Motor neuron (in vitro differentiated cells): ENCODE data around the gene SNAPIN. TPM values are rescaled to one million over a fixed set of nuclear protein-coding genes. Genes with fewer than 3 reads are reported as not detected.
A peak's percentile ranks its signal among the peaks of the same experiment; 100 is the strongest.
"Not testable (repeated sequence)": the region's sequence is repeated elsewhere in the genome, so short reads cannot be mapped to it uniquely, and the experiment has no call there.

Source experiments
- ATAC-seq, 8 experiments: fragments of 200-7000 bp; cut with Tn5 transposase; replicated peaks in 6 of 8; 2 replicates each; pipeline ENCODE4 v1.8.0; 2021; ENCODE audit warnings: mild to moderate bottlenecking in 8 of 8, moderate library complexity in 8 of 8
- H3K27ac ChIP-seq, 2 donors: fragments of 250-450 bp; sonication (Bioruptor Pico); 2 replicates each; pipeline ENCODE4 v1.9.0; 2021; ENCODE audit warnings: antibody characterized with exemption in 2 of 2, mild to moderate bottlenecking in 2 of 2, moderate library complexity in 1 of 2
- H3K4me1 ChIP-seq, 2 donors: fragments of 250-450 bp; sonication (Bioruptor Pico); replicated peaks in 1 of 2; 2 replicates each; pipeline ENCODE4 v1.6.1; 2021; ENCODE audit warnings: antibody characterized with exemption in 2 of 2, mild to moderate bottlenecking in 2 of 2, moderate library complexity in 1 of 2
- H3K4me3 ChIP-seq, 5 donors: fragments of 250-450 bp; sonication (Bioruptor Pico); 2 replicates each; pipeline ENCODE4 v1.9.0; 2021; ENCODE audit warnings: antibody characterized with exemption in 5 of 5, mild to moderate bottlenecking in 5 of 5, moderate library complexity in 4 of 5
- WGBS, 10 experiments: fragments of 450-650 bp; shearing (Covaris generic); methylation state at CpG; one replicate each; pipeline ENCODE4 v1.0.0; 2022; 5-methylcytosine and 5-hydroxymethylcytosine counted together
- in situ Hi-C, 9 experiments: fragments of 400-800 bp; cut with MboI; loops; one replicate each; pipeline ENCODE4 v1.15.0; 2021; ENCODE audit warnings: low sequenced_read_pairs in 9 of 9, low pct_unique_long_range_greater_than_20kb in 2 of 9; ENCODE audit not compliant: unreplicated experiment in 9 of 9
- total RNA-seq, 8 experiments: library from RNA; unstranded; fragments of 300-600 nt; gene quantifications; 2 replicates each; pipeline versions ENCODE4 v1.2.3 to v1.2.4, GENCODE V29; 2022

SNAPIN gene
- total RNA-seq, 8 experiments from 2014 or later = 36.1 to 93.5 (median 53.3) TPM

DNA sequence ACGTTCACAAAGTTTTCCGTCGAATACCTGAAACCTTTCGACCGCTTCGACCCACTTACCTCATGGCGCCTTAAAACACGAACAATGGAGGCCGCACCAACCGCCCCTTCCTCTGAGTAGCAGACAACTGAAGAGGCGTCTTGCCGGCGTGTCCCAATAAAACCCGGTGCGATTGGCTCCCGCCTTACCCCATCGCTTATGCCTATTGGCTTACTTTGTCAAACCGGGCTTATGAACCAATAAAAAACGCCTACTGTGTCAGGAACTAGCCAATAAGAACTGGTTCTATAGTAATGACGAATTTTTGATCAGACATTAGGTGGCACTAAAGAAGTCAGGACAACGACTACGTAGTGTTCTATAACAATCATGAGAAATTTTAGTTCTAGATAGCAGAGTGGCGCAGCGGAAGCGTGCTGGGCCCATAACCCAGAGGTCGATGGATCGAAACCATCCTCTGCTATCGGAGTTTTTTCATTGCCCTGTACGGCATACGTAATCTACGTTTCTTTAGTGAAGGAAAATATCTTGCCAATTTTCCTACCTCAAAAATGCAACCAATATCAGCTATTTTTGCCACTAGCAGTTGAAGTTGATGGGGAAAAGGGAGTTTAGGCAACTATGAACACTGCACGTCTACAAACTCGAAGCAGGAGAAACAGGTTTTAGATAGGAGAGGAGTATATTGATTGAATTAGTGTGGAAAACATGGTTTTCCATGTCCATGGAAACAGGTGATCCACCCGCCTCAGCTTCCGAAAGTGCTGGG lies 12.5 kb downstream of the SNAPIN start, which contains the start of gene ILF2:
ILF2 (minus strand) TSS at position 135 of the 769 bp plus-strand sequence; CDS start at position 64, 71 bp downstream.
- peaks cover 8 to 9% of the 10 kb centered on the region in 2 donors for H3K4me1 ChIP-seq
- whole genome bisulfite sequencing, 10 experiments = 0 to 5% (median 1%) methylated on average over 4 to 32 of the region's 35 CpGs
- H3K4me3 ChIP-seq = peak within 1 kb of the TSS; percentile 65 to 87 (median 76)
- peak; percentile 91 to 95 (median 92) for ATAC-seq
- peak within 1 kb of the TSS; percentile 89 to 90 for H3K27ac ChIP-seq
- in situ Hi-C loops = loop anchor here in 3 of 9 experiments (10.0 to 25.0 kb wide), 3 partner anchors 291 to 316 kb away; partner anchors contain the start of genes JTB (in 2 of the 3), CREB3L4 (in 1 of the 3), CRTC2 (in 1 of the 3) and RAB13 (in 1 of the 3)

DNA sequence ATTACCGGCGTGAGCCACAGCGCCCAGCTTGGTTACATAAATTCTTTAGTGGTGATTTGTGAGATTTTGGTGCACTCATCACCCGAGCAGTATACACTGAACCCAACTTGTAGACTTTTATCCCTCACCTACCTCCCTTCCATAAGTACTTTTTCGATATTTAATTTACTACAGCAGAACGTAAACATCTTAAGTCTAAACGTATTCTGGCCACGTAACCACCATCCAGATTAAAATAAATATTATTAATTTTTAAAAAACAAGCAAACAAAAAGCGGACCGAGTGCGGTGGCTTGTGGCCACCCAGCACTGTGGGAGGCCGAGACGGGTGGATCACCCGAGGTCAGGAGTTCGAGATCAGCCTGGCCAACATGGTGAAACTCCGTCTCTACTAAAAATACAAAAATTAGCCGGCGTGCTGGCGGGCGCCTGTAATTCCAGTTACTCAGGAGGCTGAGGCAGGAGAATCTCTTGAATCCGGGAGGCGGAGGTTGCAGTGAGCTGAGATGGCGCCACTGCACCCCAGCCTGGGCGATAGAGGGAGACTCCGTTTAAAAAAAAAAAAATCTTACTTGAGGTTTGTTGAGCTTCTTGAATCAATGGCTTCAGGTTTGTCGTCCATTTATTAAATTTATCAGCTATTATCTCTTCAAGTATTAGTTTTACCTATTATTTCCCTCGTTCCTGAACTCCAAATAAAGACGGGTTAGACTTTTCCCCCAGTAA lies 13.3 kb downstream of the SNAPIN start:
- peak overlapping the region; percentile 37 to 51 (median 41) for H3K4me3 ChIP-seq
- in situ Hi-C loops = loop anchor here in 3 of 9 experiments (10.0 to 25.0 kb wide), 3 partner anchors 291 to 316 kb away; partner anchors contain the start of genes JTB (in 2 of the 3), CREB3L4 (in 1 of the 3), CRTC2 (in 1 of the 3) and RAB13 (in 1 of the 3)
- 15 to 22% (median 17%) methylated on average over 6 to 28 of the region's 28 CpGs for WGBS, 10 experiments
- peak overlapping the region; percentile 34 to 52 for H3K27ac ChIP-seq
- ATAC-seq = peak in 3 of 8 experiments; percentile 50 to 55 (median 52)
- H3K4me1 ChIP-seq = not testable (repeated sequence)

DNA sequence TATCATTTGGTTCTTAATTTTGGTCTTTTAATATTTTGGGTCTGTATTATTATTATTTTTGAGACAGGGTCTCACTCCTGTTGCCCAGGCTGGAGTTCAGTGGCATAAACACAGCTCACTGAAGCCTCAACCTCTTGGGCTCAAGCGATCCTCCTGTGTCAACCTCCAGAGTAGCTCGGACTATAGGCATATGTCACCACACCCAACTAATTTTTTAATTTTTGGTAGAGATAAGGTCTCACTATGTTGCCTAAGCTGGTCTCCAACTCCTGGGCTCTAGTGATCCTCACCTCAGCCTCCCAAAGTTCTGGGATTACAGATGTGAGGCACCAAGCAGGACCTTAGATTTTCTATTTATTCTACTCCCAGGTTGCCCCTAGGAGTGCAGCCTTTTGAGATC lies 15.0 kb downstream of the SNAPIN start:
- Histone ChIP-seq H3K4me1 (peaks cover 15% of the 10 kb centered on the region in 2 donors), H3K27ac (no peak overlapping the region), H3K4me3 (no peak overlapping the region)
- in situ Hi-C loops = loop anchor here in 3 of 9 experiments (10.0 to 25.0 kb wide), 3 partner anchors 289 to 314 kb away; partner anchors contain the start of genes JTB (in 2 of the 3), CREB3L4 (in 1 of the 3), CRTC2 (in 1 of the 3) and RAB13 (in 1 of the 3)
- ATAC-seq = no peak
- WGBS, 10 experiments = 83 to 100% (median 100%) methylated on average over 1 to 2 of the region's 2 CpGs; no CpG with 5 or more reads in 3 of the 10 experiments

DNA sequence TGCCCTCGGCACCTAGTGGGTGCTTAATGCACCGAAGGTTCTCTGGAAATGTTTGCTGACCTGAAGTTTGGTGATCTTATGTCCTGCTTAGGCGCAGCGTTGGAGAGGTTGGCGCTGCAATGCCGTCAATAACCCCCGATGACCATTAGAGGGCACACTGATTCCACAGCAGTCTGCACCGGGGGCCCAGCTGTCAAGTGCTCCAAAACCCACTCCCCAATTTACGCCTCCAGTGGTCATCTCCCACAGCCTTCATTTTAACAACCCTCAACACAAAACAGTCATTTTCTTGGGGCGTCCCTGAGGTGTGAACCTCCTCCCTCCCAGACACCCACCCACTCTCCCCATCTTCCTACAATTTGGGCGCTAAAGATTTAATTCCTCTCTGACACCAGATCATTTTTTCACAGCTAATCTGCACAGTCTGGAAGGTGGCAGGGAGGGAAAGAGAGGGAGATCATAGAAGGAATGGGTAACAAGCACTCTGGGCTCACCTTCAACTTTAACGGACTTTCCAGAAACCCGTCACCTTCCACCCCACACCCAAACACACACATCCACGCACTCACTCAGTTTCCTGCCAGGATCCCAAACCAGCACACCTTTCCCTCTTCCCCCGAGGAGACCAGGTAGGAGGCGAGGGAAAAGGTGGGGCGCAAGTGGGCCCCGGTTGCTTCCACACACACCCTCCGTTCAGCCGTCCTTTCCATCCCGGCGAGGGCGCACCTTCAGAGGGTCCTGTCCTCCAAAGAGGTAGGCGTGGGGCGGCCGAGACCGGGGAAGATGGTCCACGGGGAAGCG lies 19.4 kb downstream of the SNAPIN start:
- WGBS, 10 experiments = 0 to 10% (median 0%) methylated on average over 1 to 16 of the region's 29 CpGs; no CpG with 5 or more reads in 1 of the 10 experiments
- peak; percentile 27 to 72 (median 64) for ATAC-seq

DNA sequence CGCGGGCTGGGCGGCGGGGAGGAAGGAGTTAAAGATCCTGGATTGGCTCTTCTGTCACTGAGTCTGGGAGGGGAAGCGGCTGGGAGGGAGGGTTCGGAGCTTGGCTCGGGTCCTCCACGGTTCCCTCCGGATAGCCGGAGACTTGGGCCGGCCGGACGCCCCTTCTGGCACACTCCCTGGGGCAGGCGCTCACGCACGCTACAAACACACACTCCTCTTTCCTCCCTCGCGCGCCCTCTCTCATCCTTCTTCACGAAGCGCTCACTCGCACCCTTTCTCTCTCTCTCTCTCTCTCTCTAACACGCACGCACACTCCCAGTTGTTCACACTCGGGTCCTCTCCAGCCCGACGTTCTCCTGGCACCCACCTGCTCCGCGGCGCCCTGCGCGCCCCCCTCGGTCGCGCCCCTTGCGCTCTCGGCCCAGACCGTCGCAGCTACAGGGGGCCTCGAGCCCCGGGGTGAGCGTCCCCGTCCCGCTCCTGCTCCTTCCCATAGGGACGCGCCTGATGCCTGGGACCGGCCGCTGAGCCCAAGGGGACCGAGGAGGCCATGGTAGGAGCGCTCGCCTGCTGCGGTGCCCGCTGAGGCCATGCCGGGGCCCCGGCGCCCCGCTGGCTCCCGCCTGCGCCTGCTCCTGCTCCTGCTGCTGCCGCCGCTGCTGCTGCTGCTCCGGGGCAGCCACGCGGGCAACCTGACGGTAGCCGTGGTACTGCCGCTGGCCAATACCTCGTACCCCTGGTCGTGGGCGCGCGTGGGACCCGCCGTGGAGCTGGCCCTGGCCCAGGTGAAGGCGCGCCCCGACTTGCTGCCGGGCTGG lies 20.2 kb downstream of the SNAPIN start, which contains the start of gene NPR1:
NPR1 (plus strand) TSS at position 170 of the 818 bp plus-strand sequence; CDS start at position 591, 421 bp downstream.
- ATAC-seq = peak; percentile 62 to 71 (median 65)
- Histone ChIP-seq H3K27ac (no peak within 1 kb of the TSS), H3K4me1 (peaks cover 6 to 7% of the 10 kb centered on the region in 2 donors), H3K4me3 (peak within 1 kb of the TSS; percentile 29 to 36 (median 35))
- 1 to 10% (median 5%) methylated on average over 2 to 39 of the region's 78 CpGs; no CpG with 5 or more reads in 6 of the 10 experiments for WGBS, 10 experiments
- in situ Hi-C loops = loop anchor here in 3 of 9 experiments (10.0 to 25.0 kb wide), 2 partner anchors 296 to 309 kb away; partner anchors contain the start of genes JTB (in 3 of the 3), RAB13 (in 2 of the 3) and RPS27 (in 2 of the 3)

More for the DNA sequence above, 19.4 kb downstream of the SNAPIN start:
- in situ Hi-C loops = loop anchor here in 3 of 9 experiments (10.0 to 25.0 kb wide), 2 partner anchors 297 to 309 kb away; partner anchors contain the start of genes JTB (in 3 of the 3), RAB13 (in 2 of the 3) and RPS27 (in 2 of the 3)
- Histone ChIP-seq H3K4me3 (peak overlapping the region; percentile 29 to 36 (median 35)), H3K4me1 (peaks cover 6 to 7% of the 10 kb centered on the region in 2 donors), H3K27ac (no peak overlapping the region)

DNA sequence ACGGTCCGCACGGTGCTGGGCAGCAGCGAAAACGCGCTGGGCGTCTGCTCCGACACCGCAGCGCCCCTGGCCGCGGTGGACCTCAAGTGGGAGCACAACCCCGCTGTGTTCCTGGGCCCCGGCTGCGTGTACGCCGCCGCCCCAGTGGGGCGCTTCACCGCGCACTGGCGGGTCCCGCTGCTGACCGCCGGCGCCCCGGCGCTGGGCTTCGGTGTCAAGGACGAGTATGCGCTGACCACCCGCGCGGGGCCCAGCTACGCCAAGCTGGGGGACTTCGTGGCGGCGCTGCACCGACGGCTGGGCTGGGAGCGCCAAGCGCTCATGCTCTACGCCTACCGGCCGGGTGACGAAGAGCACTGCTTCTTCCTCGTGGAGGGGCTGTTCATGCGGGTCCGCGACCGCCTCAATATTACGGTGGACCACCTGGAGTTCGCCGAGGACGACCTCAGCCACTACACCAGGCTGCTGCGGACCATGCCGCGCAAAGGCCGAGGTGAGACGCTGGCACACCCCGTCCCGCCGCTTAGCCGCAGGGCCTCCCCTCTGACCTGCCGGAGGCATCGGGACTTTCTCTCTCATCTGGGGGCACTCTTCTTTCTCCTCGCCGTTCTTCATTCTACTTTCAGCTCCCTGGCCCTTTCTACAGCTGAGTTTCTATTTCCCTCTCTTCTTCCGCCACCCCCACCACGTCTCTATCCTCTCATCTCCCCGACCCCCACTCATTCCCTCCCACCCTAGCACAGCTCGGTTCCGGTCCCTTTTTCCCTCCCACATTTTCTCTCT lies 21.0 kb downstream of the SNAPIN start:
- peak overlapping the region; percentile 29 to 36 (median 35) for H3K4me3 ChIP-seq
- no peak overlapping the region for H3K27ac ChIP-seq
- ATAC-seq = peak; percentile 41 to 71 (median 62)
- in situ Hi-C loops = loop anchor here in 3 of 9 experiments (10.0 to 25.0 kb wide), 2 partner anchors 295 to 308 kb away; partner anchors contain the start of genes JTB (in 3 of the 3), RAB13 (in 2 of the 3) and RPS27 (in 2 of the 3)
- WGBS, 10 experiments = 6 to 16% (median 6%) methylated on average over 3 to 32 of the region's 73 CpGs; no CpG with 5 or more reads in 6 of the 10 experiments
- peaks cover 6 to 7% of the 10 kb centered on the region in 2 donors for H3K4me1 ChIP-seq

DNA sequence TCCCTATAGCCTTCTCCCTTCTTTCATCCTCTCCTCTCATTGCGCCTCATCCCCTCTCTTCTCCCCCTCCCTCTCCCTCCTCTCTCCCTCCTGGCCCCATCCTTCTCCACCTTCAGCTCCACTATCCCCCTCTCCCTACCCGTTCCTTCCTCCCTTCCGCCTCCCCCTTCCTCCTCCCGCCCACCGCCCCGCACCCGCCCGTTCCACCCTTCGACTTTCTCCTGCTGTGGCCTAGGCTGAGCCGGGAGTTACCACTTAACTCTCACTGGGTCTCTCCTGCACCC lies 21.6 kb downstream of the SNAPIN start:
- WGBS, 10 experiments = no CpG with 5 or more reads among the region's 10 CpGs
- Histone ChIP-seq H3K4me1 (peaks cover 6 to 7% of the 10 kb centered on the region in 2 donors), H3K4me3 (no peak overlapping the region), H3K27ac (no peak overlapping the region)
- in situ Hi-C loops = loop anchor here in 2 of 9 experiments (25.0 kb wide), 1 partner anchor 307 kb away; the partner anchor contains the start of genes JTB (in 2 of the 2), RAB13 (in 2 of the 2) and RPS27 (in 2 of the 2)
- no peak for ATAC-seq

DNA sequence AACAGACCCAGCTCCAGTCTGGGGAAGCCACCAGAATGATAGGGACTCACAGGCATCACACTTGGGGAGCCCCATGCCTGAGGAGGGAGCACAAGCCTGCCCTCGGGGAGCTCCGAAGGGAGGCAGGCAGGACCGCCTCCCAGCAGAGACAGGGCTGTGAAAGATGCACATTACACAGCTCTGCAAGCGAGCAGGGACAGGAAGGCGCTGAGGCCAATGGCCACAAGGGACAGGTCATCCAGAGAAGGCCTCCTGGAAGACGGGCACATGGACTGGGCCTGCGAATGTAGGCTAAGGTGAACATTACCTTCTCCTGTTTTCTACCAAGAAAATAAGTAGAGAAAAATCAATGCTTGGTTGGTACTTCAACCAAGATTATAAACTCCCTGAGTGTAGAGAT lies 24.2 kb downstream of the SNAPIN start:
- 50 to 80% (median 79%) methylated on average over 2 to 7 of the region's 7 CpGs; no CpG with 5 or more reads in 7 of the 10 experiments for WGBS, 10 experiments
- no peak overlapping the region for H3K4me3 ChIP-seq
- peaks cover 6 to 7% of the 10 kb centered on the region in 2 donors for H3K4me1 ChIP-seq
- no peak overlapping the region for H3K27ac ChIP-seq
- ATAC-seq = no peak
- in situ Hi-C loops = loop anchor here in 2 of 9 experiments (25.0 kb wide), 1 partner anchor 305 kb away; the partner anchor contains the start of genes JTB (in 2 of the 2), RAB13 (in 2 of the 2) and RPS27 (in 2 of the 2)

DNA sequence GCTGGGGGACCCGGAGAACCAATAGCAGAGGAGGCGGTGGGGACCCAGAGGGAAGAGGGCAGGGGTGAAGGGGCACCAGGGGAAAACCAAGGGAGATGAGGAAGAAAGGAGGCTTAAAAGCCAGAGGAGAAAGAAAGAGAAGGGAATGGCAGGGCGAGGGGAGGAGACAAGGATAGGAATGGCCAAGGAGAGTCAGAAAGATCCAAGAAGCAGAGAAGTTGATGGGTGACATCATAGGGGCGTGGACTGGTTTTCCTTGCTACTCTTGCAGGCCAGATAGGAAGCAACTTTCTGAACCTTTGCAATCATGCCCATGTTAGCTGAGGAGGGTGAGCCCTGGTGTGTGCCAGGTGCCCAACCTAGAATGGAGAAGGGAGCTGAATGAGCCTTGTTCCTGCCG lies 25.4 kb downstream of the SNAPIN start:
- H3K4me1 ChIP-seq = no peaks in the 10 kb centered on the region
- in situ Hi-C loops = loop anchor here in 2 of 9 experiments (25.0 kb wide), 1 partner anchor 303 kb away; the partner anchor contains the start of genes JTB (in 2 of the 2), RAB13 (in 2 of the 2) and RPS27 (in 2 of the 2)
- no peak overlapping the region for H3K4me3 ChIP-seq
- ATAC-seq = peak in 3 of 8 experiments; percentile 21 to 80 (median 78)
- H3K27ac ChIP-seq = no peak overlapping the region
- WGBS, 10 experiments = 0 to 100% (median 74%) methylated on average over 1 to 4 of the region's 5 CpGs; no CpG with 5 or more reads in 3 of the 10 experiments

DNA sequence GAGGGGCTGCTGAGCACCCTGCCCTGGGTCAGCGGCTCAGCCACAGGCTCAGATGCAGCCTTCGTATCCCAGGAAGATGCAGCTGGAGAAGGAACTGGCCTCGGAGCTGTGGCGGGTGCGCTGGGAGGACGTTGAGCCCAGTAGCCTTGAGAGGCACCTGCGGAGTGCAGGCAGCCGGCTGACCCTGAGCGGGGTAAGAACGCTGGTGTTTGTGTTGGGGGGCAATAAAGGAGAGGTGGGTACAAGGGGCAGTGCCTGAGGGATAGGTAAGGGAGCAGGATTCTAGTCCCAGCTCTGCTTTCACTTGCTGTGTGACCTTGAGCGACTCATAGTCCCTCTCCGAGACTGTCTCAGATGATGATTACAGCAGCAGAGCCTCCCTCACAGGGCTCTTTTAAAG lies 26.4 kb downstream of the SNAPIN start:
- no peak for ATAC-seq
- in situ Hi-C loops = loop anchor here in 2 of 9 experiments (25.0 kb wide), 1 partner anchor 302 kb away; the partner anchor contains the start of genes JTB (in 2 of the 2), RAB13 (in 2 of the 2) and RPS27 (in 2 of the 2)
- WGBS, 10 experiments = 49 to 100% (median 86%) methylated on average over 2 to 11 of the region's 12 CpGs; no CpG with 5 or more reads in 3 of the 10 experiments

More for the DNA sequence above, 26.4 kb downstream of the SNAPIN start:
- H3K4me3 ChIP-seq = no peak overlapping the region
- H3K4me1 ChIP-seq = no peaks in the 10 kb centered on the region
- H3K27ac ChIP-seq = no peak overlapping the region
